ENCODE measurements around the gene ZNF827.

DNA sequence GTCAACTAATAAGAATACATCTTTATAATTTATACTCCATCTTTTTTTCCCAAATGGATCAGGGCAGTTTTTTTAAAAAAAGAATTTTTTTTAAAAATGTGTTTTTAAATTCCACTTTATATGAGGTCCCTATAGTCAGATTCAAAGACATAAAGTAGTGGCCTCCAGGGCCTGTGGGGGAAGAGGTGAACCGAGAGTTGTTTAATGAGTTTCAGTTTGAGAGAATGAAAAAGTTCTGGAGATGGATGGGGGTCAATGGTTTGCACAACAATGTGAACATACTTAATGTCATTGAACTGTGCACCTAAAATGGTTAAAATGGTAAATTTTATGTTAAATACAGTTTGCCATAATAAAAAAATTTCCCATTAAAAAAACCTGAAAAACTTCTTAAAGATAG lies 53.8 kb downstream of the ZNF827 start:
- TF ChIP-seq GATA2 (IDR thresholded peaks at IDR 0.05; ENCODE audit: low read depth, low read length): no peak
- no peak for TF ChIP-seq GATA3 (IDR thresholded peaks at IDR 0.05; ENCODE audit: low read depth, low read length)

All from SH-SY5Y (cell line).